Liver (tissue), 3 donors: Measurements from ENCODE around the gene RYR2.

Experiments used
- RXRA ChIP-seq, 2 donors: IDR thresholded peaks; 2 replicates each; pipeline ENCODE4 v1.6.1; 2017 to 2018; ENCODE audit warnings: antibody characterized with exemption in 2 of 2, mild to moderate bottlenecking in 1 of 2
- YY1 ChIP-seq: IDR thresholded peaks from 2 replicates; pipeline ENCODE4 v1.6.1; 2016; ENCODE audit warnings: antibody characterized with exemption, mild to moderate bottlenecking
- TF ChIP-seq, protein P1 (sequence below): fragments of 150-350 bp; IDR thresholded peaks from 2 replicates; pipeline ENCODE4 v1.5.1; 2017; ENCODE audit warnings: improper control_type of control experiment, low read depth, low read length; ENCODE audit not compliant: missing input control
- TF ChIP-seq, protein P2 (sequence below): IDR thresholded peaks from 2 replicates; pipeline ENCODE4 v1.6.1; 2016; ENCODE audit warnings: antibody characterized with exemption, mild to moderate bottlenecking
- TF ChIP-seq, protein P3 (sequence below): IDR thresholded peaks from 2 replicates; pipeline ENCODE4 v1.6.1; 2016; ENCODE audit warnings: antibody characterized with exemption
- TF ChIP-seq, protein P4 (sequence below): IDR thresholded peaks from 2 replicates; pipeline ENCODE4 v1.6.1; 2016; ENCODE audit warnings: antibody characterized with exemption
- donor health status: healthy.
- donor health status: healthy.

- TF ChIP-seq, protein P1, sequence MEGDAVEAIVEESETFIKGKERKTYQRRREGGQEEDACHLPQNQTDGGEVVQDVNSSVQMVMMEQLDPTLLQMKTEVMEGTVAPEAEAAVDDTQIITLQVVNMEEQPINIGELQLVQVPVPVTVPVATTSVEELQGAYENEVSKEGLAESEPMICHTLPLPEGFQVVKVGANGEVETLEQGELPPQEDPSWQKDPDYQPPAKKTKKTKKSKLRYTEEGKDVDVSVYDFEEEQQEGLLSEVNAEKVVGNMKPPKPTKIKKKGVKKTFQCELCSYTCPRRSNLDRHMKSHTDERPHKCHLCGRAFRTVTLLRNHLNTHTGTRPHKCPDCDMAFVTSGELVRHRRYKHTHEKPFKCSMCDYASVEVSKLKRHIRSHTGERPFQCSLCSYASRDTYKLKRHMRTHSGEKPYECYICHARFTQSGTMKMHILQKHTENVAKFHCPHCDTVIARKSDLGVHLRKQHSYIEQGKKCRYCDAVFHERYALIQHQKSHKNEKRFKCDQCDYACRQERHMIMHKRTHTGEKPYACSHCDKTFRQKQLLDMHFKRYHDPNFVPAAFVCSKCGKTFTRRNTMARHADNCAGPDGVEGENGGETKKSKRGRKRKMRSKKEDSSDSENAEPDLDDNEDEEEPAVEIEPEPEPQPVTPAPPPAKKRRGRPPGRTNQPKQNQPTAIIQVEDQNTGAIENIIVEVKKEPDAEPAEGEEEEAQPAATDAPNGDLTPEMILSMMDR = no peak
- TF ChIP-seq, protein P2, sequence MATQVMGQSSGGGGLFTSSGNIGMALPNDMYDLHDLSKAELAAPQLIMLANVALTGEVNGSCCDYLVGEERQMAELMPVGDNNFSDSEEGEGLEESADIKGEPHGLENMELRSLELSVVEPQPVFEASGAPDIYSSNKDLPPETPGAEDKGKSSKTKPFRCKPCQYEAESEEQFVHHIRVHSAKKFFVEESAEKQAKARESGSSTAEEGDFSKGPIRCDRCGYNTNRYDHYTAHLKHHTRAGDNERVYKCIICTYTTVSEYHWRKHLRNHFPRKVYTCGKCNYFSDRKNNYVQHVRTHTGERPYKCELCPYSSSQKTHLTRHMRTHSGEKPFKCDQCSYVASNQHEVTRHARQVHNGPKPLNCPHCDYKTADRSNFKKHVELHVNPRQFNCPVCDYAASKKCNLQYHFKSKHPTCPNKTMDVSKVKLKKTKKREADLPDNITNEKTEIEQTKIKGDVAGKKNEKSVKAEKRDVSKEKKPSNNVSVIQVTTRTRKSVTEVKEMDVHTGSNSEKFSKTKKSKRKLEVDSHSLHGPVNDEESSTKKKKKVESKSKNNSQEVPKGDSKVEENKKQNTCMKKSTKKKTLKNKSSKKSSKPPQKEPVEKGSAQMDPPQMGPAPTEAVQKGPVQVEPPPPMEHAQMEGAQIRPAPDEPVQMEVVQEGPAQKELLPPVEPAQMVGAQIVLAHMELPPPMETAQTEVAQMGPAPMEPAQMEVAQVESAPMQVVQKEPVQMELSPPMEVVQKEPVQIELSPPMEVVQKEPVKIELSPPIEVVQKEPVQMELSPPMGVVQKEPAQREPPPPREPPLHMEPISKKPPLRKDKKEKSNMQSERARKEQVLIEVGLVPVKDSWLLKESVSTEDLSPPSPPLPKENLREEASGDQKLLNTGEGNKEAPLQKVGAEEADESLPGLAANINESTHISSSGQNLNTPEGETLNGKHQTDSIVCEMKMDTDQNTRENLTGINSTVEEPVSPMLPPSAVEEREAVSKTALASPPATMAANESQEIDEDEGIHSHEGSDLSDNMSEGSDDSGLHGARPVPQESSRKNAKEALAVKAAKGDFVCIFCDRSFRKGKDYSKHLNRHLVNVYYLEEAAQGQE = no peak
- TF ChIP-seq YY1 (no peak), RXRA (IDR thresholded peaks at IDR 0.05) (no peak)
- TF ChIP-seq, protein P3, sequence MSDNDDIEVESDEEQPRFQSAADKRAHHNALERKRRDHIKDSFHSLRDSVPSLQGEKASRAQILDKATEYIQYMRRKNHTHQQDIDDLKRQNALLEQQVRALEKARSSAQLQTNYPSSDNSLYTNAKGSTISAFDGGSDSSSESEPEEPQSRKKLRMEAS = no peak
- TF ChIP-seq, protein P4, sequence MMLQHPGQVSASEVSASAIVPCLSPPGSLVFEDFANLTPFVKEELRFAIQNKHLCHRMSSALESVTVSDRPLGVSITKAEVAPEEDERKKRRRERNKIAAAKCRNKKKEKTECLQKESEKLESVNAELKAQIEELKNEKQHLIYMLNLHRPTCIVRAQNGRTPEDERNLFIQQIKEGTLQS = no peak
Measured at GRCh38 chr1:237139732-237140131, 97.7 kb downstream of the RYR2 start.
